HuH-7 (cell line): Measurements from ENCODE around the gene PGLYRP2.
"Not testable (repeated sequence)": the region's sequence is repeated elsewhere in the genome, so short reads cannot be mapped to it uniquely, and the experiment has no call there.

Experiments used
- DNase-seq: peaks from one replicate; pipeline ENCODE4 v3.0.0; 2011; ENCODE audit warnings: low spot score

Gene PGLYRP2

GRCh38 chr19:15488489-15489226, 9.4 kb upstream of the PGLYRP2 start:
- no peak for DNase-seq

DNA sequence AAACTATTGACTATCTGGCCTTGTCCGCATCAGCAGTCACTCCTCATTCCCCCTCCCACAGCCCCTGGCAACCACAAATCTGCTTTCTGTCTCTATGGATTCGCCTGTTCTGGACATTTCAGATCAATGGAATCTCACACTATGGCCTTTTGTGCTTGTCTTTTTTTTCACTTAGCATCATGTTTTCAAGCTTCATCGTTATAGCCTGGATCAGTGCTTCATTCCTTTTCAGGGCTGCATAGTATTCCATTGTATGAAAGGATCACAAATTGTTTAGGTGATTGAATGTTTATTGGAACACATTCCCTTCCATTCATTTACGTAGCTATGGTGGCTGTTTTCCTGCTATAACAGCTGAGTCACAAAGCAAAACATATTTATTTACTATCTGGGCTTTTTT, 7.7 kb upstream of the PGLYRP2 start:
- DNase-seq: no peak

DNA sequence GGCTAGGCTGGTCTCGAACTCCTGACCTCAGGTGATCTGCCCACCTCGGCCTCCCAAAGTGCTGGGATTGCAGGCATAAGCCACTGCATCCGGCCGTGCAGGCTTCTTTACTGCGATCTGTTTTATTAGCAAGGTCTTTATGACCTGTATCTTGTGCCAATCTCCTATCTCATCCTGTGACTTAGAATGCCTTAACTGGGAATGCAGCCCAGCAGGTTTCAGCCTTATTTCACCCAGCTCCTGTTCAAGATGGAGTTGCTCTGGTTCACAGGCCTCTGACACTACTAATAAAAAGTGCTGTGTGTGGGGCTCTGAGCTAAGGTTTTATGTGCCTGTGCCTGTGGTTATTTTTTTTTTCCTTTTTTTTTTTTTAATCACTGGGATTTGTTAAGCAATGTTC, 6.5 kb upstream of the PGLYRP2 start:
- not testable (repeated sequence) for DNase-seq

DNA sequence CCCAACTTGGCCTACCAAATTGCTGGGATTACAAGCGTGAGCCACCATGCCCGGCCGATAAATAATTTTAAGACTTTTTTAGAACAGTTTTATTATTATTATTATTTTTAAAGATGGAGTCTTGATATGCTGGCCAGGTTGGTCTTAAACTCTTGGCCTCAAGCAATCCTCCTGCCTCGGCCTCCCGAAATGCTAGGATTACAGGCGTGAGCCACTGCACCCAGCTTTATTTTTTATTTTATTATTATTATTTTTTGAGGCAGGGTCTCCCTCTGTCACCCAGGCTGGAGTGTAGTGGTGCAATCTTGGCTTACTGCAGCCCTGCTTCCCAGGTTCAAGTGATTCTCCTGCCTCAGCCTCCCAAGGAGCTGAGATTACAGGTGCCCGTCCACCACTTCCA, 1.7 kb upstream of the PGLYRP2 start:
- DNase-seq: not testable (repeated sequence)

DNA sequence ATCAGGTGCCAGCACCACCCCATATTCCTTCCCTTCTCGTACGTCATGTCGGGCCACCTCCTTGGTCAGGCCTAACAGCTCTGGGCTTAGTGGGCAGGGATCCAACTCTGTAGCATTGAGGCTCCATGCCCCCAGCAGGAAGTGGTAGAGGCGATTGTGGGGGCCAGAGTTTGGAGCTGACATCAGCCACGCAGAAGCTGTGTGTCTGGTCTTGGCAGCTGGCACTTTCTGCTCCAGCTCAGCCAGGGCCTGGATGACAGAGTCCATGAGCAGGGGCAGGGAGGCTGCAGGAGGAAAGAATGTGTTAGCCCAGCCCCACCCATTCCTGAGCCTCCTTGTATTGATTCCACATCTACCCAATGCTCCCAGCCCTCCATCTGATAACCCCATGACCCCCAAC, 3.0 kb downstream of the PGLYRP2 start:
- DNase-seq: no peak

DNA sequence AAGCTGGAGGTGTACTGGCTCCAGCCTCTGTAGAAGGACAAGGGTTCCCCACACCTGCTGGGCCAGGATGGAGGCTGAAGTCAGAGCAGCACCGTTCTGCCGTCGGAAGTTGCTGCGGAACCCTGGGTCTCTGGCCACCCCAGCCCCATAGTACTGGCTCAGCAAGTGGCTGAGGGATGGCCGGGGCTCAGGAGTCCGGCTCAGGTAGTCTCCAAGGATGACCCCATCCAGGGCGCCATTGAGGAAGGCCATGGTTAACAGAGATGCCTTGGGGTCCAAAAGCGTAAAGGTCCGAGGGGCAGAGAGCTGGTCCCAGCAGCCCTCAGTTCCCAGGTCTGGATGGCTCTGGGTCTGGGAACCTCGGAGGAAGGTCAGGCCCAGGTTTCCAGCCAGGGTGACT, 3.7 kb downstream of the PGLYRP2 start:
- DNase-seq: no peak

DNA sequence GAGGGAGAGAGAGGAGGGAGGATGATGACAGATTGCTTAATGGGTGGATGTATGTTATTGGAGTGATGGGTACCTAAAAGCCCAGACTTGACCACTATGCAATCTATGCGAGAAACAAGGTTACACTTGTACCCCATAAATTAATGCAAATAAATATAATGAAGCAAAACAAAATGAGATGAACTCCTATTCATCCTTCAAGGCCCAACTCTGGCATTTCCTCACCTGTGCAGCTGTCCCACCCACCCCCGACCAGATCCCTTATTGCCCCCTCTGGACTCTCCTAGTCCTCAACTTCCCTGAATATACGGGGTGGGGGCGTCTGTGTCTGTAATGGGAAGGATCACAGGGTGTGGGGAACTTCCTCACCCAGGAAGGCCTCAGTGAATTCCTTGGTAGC, 4.1 kb downstream of the PGLYRP2 start:
- DNase-seq: no peak

GRCh38 chr19:15473821-15474220, 5.5 kb downstream of the PGLYRP2 start:
- not testable (repeated sequence) for DNase-seq

DNA sequence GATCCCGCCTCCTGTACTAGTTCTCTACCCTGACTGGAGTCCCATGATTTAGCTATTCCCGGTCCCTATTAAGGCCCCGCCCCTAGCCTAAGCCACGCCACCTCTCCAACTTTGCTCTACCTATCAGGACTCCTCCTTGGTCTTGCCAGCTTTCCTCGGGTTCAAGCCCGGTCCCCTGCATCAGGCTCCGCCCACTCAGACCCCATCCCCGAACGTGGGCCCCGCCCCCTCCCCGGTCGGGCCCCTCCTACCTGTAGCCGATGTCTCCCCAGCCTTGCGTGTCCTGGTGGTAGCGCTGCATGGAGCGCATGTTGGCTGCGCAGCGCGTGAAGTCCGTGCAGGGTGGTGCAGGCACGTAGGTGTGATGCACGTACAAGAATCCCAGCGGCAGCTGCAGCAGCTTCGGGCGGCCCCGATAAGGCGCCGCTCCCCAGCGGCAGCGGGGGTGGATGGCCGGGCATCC, 7.6 kb downstream of the PGLYRP2 start:
- no peak for DNase-seq

DNA sequence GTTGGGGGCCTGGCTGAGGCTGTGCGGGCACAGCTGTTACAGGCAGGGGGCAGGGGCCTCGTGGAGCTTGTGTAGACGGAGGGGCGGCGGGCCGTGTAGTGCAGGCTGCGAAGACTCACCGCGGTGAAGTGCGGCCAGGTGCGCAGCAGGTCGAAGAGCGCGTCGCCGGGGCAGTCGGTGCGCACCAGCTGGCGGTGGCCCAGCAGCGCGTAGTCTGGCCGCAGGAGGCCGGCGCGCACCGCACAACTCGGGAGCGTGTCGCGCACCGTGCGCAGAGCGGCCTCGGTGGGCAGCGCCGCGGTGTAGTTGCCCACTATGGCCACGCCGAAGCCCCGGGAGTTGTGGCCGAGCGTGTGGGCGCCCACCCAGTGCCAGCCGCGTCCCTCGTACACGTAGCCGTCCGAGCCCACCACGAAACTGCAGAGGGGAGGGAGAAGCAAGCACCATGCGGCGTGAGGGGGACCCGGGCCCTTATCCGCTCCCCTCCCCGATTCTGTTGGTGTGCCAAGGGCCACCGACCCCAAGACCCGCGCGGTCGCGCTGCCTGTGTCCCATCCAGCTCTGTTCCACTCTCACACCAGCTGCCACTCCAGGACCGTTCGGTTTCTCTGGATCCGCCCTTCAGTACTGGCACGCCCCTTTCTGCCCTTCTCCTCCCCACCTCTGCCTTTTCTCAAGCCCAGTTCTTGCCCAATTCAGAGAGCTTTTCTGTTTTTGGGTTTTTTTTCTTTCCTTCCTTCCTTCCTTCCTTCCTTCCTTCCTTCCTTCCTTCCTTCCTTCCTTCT, 9.6 kb downstream of the PGLYRP2 start:
- DNase-seq: no peak

- no peak for DNase-seq
Observed at GRCh38 chr19:15468675-15469512, 10.4 kb downstream of the PGLYRP2 start.

- no peak for DNase-seq
Observed at GRCh38 chr19:15467734-15468214, 11.5 kb downstream of the PGLYRP2 start.

DNA sequence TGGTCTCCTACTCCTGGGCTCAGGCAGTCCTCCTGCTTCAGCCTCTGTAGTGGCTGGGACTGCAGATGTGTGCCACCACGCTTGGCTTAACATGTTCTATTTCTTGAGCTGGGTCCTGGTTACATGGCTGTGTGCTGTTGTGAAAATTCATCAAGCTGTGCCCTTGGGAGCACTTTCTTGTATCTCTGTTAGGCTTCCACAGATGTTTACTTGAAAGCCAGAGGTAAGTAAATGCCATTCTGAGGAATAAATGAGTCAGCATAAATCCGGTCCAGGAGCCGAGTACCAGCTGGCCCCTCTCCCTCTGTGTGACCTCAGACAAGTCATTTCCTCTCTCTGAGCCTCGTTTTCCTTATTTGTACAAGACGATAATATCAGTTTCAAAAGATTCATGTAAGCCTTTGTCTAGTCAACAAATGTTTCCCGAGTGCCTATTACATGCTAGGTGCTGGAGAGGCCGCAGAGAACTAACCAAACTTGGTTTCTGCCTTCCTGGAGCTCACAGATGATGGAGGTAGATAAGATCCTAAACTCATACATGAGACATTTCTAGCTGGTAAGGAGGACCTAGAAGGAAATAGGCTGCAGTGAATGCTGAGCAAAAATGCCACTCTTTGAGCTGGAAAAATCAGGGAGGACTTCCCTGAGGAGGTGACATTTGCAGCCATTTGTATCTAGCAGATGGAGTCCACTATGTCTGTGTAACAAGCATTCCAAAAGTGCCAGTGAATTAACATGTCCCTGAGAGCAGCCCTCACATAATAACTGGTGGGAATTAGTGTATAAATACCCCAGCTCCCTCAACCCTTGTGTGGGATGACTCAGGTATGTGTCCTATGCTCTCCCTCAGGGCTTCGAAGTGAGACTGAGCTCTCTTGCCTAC, 12.2 kb downstream of the PGLYRP2 start:
- no peak for DNase-seq

GRCh38 chr19:15464394-15465385, 14.6 kb downstream of the PGLYRP2 start, which contains the start of gene RASAL3:
TSS of gene RASAL3 (minus strand) at chr19:15464544. CDS start at chr19:15464358, 186 bp downstream.
- no peak for DNase-seq

DNA sequence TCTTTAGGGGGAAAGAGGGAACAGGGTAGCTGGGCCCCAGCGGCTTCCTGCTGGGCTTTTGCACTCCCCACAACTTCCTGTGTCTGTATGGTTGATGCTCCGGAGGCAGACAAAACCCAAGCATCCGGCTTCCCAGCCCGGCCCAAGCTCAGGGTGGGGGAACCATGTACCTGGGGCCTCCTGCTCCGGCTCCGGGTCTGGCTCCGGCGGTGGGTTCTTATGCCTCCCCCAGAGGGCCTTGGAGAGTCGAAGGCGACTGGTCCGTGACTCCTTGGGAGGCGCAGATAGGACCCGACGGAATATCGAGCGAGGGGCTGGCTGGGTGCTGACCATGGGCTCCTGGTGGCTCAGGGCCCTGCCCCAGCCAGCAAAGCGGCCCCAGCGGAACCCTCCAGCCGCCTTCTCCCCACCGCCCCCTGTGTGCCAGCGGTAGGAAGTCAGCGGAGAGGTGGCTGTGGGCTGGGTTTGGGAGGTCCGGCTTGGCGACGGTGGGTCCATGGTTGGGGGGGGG, 15.4 kb downstream of the PGLYRP2 start:
- no peak for DNase-seq

DNA sequence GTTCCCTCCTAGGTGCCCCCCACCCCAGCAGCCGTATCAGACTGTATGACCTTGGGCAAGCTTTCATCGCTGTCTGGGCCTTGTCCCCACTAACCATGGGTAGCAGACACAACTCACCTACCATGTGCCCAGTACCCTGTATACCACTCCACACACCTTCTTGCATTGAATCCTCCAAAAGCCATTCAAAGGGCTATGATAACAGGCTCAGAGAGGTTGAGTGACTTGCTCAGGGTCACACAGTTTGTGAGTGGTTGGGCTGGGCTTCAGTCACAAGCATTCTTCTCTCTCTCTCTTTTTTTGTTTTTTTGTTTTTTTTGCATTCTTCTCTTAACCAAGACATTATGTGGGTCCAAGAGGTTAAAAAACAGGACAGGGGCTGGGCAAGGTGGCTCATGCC, 17.6 kb downstream of the PGLYRP2 start:
- no peak for DNase-seq

DNA sequence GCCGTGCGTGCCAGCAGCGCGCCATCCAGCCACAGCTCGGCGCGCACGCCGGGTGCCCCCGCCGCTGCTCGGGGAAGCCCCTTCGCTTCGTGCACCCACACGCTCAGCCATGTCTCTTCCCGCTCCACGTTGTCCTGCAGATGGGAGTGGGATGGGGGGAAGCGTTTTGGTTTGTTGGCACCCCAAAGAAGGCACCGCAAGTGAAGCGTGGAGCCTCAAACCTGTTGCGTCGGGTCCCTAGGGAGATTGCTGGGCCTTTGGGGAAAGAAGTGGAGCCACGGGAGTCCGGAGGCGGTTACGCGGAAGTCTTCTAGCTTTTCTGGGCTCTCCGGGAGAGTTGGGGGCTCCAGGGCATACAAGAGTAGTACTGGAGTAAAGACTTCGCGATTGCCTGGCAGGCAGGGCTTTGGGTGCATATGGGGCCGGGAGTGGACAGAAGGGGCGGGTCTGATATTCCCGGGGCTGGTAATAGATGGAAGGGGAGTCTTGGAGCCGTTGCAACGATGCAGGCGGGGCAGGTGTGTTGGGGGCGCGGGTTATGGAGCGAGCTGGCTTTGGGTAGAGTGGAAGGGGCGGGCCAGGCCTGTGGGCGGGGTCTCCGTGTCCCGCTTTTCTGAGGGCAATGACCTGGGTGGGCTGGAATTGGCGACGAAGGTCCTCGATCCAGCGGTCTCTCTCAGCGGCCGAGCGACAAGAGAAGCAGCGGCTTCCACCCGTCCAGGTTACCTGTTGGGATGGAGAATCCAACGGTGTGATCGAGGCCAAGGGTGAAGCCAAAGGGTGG, 21.4 kb downstream of the PGLYRP2 start:
- no peak for DNase-seq

DNA sequence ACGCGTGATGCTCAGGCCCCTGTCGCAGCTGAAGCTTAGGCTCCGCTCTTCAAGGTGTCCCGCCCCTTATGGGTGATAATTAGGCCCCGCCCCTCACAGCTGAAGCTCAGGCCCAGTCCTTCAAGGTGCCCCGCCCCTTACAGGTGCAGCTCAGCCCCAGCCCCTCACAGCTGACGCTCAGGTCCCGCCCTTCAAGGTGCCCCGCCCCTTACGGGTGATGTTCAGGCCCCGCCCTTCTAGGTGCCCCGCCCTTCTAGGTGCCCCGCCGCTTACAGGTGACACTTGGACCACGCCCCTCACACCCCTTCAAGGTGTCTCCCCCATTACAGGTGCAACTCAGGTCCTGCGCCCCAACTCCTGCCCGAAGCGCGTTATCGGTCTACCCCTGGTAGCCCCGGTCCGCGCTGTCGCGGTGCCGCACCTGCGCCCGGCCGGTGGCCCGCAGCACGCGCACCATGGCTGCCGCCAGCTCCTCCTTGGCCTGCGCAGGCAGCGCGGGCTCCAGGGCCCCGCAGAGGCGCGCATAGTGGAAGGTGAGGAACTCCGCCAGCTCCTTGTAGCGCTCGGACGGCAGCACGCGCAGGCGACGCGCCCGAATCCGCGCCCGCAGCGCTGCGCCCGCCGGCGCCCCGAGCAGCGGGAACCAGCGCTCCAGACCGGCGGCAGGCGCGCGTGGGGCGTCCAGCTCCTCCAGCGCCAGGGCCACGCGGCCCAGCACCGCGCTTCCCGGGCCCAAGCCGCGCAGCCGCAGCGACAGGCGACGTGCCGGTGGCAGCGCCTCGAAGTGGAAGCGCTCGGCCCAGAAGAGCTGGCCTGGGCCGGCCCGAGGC, 22.2 kb downstream of the PGLYRP2 start:
- no peak for DNase-seq
